Epidermal melanocyte (primary cell): Measurements from ENCODE around the gene DECR2.
A peak's percentile ranks its signal among the peaks of the same experiment; 100 is the strongest.
"Not testable (repeated sequence)": the region's sequence is repeated elsewhere in the genome, so short reads cannot be mapped to it uniquely, and the experiment has no call there.

Source experiments
- DNase-seq: peaks from one replicate; pipeline ENCODE4 v3.0.0; 2011; ENCODE audit warnings: low spot score; ENCODE audit not compliant: insufficient read length

Gene DECR2

GRCh38 chr16:401468-402348 lies at the start of gene DECR2:
Gene DECR2, plus strand, starts transcription at chr16:401885. Its CDS starts 79 bp downstream, at chr16:401964.
- DNase-seq = peak; percentile 92

GRCh38 chr16:352547-353403 lies 48.9 kb upstream of the DECR2 start, which contains the start of gene AXIN1:
Gene AXIN1, minus strand, starts transcription at chr16:352723. Its CDS starts 5,698 bp downstream, at chr16:347025.
- DNase-seq = peak; percentile 89

- DNase-seq = no peak
These were observed 48.0 kb upstream of the DECR2 start for GRCh38 chr16:353404-354290.

GRCh38 chr16:354291-354881 lies 47.3 kb upstream of the DECR2 start:
- no peak for DNase-seq

- no peak for DNase-seq
These were observed 46.7 kb upstream of the DECR2 start for GRCh38 chr16:354971-355461.

GRCh38 chr16:356741-357140 lies 44.9 kb upstream of the DECR2 start:
- no peak for DNase-seq

GRCh38 chr16:359067-359763 lies 42.5 kb upstream of the DECR2 start:
- DNase-seq = no peak

GRCh38 chr16:359871-360697 lies 41.6 kb upstream of the DECR2 start:
- DNase-seq = no peak

GRCh38 chr16:360698-361336 lies 40.9 kb upstream of the DECR2 start:
- no peak for DNase-seq

GRCh38 chr16:361341-361871 lies 40.3 kb upstream of the DECR2 start:
- no peak for DNase-seq

GRCh38 chr16:361872-362701 lies 39.6 kb upstream of the DECR2 start:
- DNase-seq = peak; percentile 81

GRCh38 chr16:362702-362999 lies 39.0 kb upstream of the DECR2 start:
- DNase-seq = not testable (repeated sequence)

- no peak for DNase-seq
These were observed 38.4 kb upstream of the DECR2 start for GRCh38 chr16:363110-363765.

GRCh38 chr16:363766-364490 lies 37.8 kb upstream of the DECR2 start:
- no peak for DNase-seq

- no peak for DNase-seq
These were observed 36.8 kb upstream of the DECR2 start for GRCh38 chr16:364595-365491.
